GM21529 (cell line): ENCODE results near the gene PPP2R1B.
"Not testable (repeated sequence)": the region's sequence is repeated elsewhere in the genome, so short reads cannot be mapped to it uniquely, and the experiment has no call there.

Source experiments
- ATAC-seq: cut with Tn5 transposase; IDR thresholded peaks from one replicate; pipeline ENCODE4 v1.9.1; 2021; ENCODE audit not compliant: unreplicated experiment

The PPP2R1B gene

DNA sequence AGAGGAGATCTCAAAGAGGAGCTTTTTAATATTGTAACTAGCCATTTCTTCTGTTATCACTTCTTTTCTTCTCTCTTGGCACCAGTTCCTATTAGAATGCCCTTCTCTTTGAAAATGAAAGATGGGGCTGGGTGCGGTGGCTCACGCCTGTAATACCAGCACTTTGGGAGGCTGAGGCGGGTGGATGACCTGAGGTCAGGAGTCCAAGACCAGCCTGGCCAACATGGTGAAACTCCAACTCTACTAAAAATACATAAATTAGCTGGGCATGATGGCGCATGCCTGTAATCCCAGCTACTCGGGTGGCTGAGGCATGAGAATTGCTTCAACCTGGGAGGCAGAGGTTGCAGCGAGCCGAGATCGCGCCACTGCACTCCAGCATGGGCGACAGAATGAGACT lies 18.1 kb upstream of the PPP2R1B start:
- not testable (repeated sequence) for ATAC-seq

GRCh38 chr11:111782109-111782741 lies 16.0 kb upstream of the PPP2R1B start:
- no peak for ATAC-seq

GRCh38 chr11:111779118-111779517 lies 12.9 kb upstream of the PPP2R1B start:
- no peak for ATAC-seq

GRCh38 chr11:111778047-111778558 lies 11.9 kb upstream of the PPP2R1B start:
- no peak for ATAC-seq

DNA sequence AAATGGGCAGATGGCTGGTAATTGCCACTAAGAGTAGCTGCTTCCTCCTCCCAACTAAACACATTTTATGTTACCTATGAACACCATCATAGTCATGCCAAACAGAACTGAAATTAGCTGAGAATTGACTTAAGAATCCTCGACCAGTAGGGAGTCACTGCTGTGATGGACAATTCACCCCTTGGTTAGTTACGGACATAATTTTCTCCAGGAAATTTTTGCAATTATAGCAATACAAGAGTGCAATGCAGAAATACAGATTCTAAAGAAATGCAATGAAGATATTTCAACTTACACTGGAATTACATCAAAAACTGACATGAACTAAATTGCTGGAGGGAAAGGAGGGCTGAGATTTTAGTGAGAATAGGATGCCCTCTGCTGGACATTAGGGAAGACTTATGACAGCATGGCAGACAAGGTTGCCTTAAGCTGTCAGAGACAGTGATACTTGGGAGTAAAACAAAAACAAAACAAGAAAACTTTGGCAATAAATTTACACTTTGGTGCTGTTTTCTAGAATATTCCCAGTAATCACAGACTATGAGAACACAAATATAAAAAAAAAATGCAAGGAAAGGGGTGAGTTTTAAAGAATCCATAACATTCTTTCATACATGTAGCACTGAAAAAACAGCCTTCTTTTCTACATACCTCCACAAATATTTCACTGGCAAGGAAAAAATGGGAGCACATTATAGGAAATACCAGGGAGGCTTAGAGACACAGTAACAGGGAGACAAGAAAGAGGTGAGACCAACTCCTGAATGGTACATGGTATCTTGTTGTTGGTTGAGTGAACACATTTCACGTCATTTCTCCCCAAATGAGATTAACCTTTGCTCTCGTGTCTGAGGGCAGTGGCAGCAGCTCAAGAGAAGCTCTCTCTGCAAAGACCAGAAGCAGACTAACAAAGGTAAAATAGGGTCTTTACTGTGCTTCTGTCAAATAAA lies 11.2 kb upstream of the PPP2R1B start:
- peak; percentile 56 for ATAC-seq

- ATAC-seq: peak; percentile 97
Measured at GRCh38 chr11:111776398-111777093, 10.4 kb upstream of the PPP2R1B start.

DNA sequence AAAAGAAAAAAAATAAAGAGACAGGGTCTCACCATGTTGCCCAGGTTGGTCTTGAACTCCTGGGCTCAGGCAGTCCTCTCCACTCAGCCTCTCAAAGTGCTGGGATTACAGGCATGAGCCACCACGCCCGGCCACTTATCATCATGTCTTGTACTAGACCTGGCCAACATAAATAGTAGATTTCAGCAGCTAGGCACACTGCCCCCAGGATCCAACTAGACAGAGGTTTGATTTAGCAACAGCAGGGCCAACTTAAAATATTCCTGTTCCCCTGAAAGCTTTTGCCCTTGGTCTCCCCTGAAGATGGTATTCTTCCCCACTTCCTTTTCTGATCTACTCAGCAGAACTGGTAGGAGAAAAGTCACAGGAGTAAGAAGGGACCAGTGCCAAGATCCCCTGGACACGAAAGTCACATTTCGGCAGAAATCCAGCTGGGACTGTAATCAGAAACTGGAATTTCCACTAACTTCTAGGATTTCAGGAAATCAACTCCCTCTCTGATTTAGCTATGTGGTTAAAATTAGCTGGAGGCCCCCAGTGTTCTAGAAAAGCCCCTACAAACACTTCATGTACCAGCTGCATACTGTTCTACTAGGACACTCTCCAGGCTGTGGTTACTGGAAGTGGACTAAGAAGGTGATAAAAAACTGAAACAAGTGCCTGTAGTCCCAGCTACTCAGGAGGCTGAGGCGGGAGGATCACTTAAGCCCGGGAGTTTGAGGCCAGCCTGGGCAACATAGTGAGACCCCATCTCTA lies 8.9 kb upstream of the PPP2R1B start:
- ATAC-seq: no peak

- no peak for ATAC-seq
Measured at GRCh38 chr11:111772535-111772934, 6.3 kb upstream of the PPP2R1B start.

- not testable (repeated sequence) for ATAC-seq
Measured at GRCh38 chr11:111771205-111771604, 5.0 kb upstream of the PPP2R1B start.

- ATAC-seq: no peak
Measured at GRCh38 chr11:111770581-111771134, 4.5 kb upstream of the PPP2R1B start.

GRCh38 chr11:111766834-111767142 lies 599 bp upstream of the PPP2R1B start:
- ATAC-seq: no peak

DNA sequence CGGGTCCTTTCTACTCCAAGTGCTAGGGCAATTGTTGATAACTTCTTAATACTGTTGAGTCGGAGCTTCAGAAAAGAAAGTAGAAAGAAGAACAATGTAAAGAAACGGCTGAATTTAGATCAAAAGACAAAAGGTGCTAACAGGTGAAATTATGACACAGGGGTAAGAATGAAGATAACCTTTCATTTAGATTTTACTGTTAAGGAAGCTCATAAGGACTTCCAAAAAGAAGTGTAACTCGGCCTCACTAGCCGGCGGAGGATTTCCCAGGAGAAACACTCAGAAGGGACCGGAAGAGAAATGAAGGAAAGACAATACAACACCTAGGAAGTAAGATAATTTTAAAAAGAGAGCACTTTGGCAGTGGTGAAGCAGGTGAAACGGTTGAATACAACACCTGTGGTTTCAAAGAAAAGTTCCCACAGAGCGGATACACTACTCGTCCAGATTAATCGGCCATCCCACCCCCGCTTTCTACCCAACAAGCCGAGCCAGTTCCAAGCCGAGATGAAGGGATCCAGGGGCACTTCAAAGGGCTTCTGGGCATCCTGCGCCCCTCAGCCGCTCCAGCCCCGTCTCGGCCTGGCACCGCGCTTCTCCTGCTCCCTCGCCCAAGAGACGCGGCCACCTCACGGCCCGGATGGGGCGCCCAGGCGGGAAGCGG lies 737 bp downstream of the PPP2R1B start:
- peak; percentile 39 for ATAC-seq

GRCh38 chr11:111764621-111765020 lies 1.6 kb downstream of the PPP2R1B start:
- no peak for ATAC-seq

DNA sequence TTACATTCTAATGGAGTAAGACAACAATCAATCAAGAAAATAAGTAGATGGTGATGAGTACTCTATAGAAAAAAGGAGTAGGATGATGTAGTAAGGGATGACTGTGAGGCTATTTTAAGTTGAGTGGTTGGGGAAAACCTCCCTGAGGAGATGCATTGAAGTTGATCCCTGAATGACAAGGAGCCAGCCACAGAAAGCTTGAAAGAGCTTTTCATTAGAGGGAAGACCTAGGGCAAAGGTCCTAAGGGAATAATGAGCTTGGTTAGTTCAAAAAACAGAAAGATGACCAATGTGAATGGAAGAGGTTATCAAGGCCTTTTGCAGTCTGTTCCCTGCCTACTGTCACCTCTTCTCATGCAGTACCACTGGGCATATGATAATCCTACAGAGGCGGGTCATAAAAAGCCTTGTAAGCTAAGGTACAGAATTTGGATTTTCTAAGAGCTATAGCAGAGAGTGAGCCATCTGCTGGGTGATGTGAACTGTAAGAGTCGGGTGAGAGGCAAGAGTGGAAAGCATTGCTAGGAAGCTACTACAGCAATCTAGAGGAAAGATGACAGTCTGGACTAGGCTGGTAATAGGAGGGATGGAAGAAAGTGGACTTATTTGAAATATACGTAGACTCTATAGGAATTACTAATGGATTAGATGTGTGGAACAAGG lies 3.1 kb downstream of the PPP2R1B start:
- no peak for ATAC-seq

DNA sequence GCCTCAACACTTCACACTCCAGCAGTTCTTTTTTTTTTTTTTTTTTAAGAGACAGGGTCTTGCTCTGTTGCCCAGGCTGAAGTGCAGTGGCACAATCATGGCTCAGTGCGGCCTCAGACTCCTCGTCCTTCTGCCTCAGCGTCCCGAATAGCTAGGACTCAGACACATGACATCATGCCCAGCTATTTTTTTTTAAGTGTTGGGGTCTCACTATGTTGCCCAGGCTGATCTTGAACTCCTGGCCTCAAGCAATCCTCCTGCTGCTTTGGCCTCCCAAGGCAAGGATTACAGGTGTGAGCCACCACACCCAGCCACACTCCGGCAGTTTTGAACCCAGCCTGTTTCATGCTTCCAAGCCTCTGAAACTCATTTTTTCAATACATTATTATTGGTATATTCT lies 3.7 kb downstream of the PPP2R1B start:
- no peak for ATAC-seq

DNA sequence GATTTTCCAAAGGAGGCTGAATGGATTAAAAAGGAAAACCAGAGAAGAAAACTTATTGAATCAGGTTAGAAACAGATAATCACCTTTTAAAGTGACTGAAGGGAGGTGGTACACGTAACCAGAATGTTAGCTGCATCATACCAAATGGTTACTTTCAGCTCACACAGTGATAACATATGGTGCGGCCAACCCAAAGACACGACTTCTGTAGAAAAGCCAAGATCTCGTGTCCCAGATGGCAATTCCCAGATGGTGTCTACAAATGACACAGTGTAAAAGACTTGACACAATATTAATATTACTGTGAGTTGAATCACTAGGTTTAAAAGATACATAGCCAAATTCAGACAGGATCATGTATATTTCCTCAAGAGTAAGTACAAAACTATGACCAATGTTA lies 5.2 kb downstream of the PPP2R1B start:
- no peak for ATAC-seq

- no peak for ATAC-seq
Measured at GRCh38 chr11:111759778-111760407, 6.3 kb downstream of the PPP2R1B start.

- no peak for ATAC-seq
Measured at GRCh38 chr11:111759376-111759775, 6.8 kb downstream of the PPP2R1B start.

DNA sequence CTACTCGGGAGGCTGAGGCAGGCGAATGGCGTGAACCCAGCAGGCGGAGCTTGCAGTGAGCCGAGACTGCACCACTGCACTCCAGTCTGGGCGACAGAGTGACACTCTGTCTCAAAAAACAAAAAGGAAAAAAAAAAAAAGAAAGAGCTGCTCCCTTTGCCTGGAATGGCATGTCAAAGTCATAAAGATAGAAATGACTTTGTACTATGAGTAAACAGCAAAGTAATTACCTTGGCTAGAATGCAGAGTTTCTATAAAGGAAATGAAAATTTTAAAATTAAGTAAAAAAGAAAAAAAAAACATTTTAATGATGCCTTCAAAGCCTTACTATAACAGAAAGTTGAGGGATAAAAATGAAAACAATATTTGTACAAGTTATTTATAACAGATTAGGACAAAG lies 10.1 kb downstream of the PPP2R1B start:
- no peak for ATAC-seq
